Neuron (in vitro differentiated cells): Measurements from ENCODE around the gene TELO2.

Experiments
- H2AFZ ChIP-seq: one replicate; pipeline ENCODE4 v1.6.1; 2013; ENCODE audit warnings: low read depth, mild to moderate bottlenecking, inconsistent platforms, low read length, moderate library complexity
- H3K27me3 ChIP-seq: one replicate; pipeline ENCODE4 v1.6.1; 2013; ENCODE audit warnings: low read length; ENCODE audit not compliant: insufficient read depth
- H3K36me3 ChIP-seq: one replicate; pipeline ENCODE4 v1.6.1; 2013; ENCODE audit warnings: low read length; ENCODE audit not compliant: insufficient read depth
- H3K4me1 ChIP-seq: one replicate; pipeline ENCODE4 v1.6.1; 2013; ENCODE audit warnings: low read length; ENCODE audit not compliant: insufficient read depth
- H3K4me3 ChIP-seq: 2 replicates; pipeline ENCODE4 v1.5.1; 2013; ENCODE audit warnings: mild to moderate bottlenecking, low read length, moderate library complexity
- H3K9me3 ChIP-seq: one replicate; pipeline ENCODE4 v1.6.1; 2013; ENCODE audit warnings: low read length

Gene TELO2

GRCh38 chr16:1451702-1452392 lies 41.3 kb upstream of the TELO2 start:
- no peaks in the 10 kb centered on the region for H3K9me3 ChIP-seq
- H3K27me3 ChIP-seq: no peaks in the 10 kb centered on the region
- no peaks in the 10 kb centered on the region for H3K4me1 ChIP-seq
- no peak overlapping the region for H2AFZ ChIP-seq
- H3K4me3 ChIP-seq: no peak overlapping the region
- H3K36me3 ChIP-seq: peaks cover 68% of the 10 kb centered on the region

- Histone ChIP-seq H3K4me1 (no peaks in the 10 kb centered on the region), H3K4me3 (no peak overlapping the region), H2AFZ (no peak overlapping the region), H3K27me3 (no peaks in the 10 kb centered on the region), H3K9me3 (no peaks in the 10 kb centered on the region), H3K36me3 (peaks cover 69% of the 10 kb centered on the region)
Measured at GRCh38 chr16:1452530-1452929, 40.6 kb upstream of the TELO2 start.

- Histone ChIP-seq H3K36me3 (peaks cover 61% of the 10 kb centered on the region), H3K4me1 (no peaks in the 10 kb centered on the region), H3K4me3 (no peak overlapping the region), H3K9me3 (no peaks in the 10 kb centered on the region), H3K27me3 (no peaks in the 10 kb centered on the region), H2AFZ (no peak overlapping the region)
Measured at GRCh38 chr16:1453316-1453715, 39.8 kb upstream of the TELO2 start.

- H2AFZ ChIP-seq: no peak overlapping the region
- H3K4me1 ChIP-seq: no peaks in the 10 kb centered on the region
- H3K9me3 ChIP-seq: no peaks in the 10 kb centered on the region
- H3K27me3 ChIP-seq: no peaks in the 10 kb centered on the region
- H3K36me3 ChIP-seq: peaks cover 62% of the 10 kb centered on the region
- no peak overlapping the region for H3K4me3 ChIP-seq
Measured at GRCh38 chr16:1454561-1454960, 38.6 kb upstream of the TELO2 start.

- H3K4me1 ChIP-seq: no peaks in the 10 kb centered on the region
- H3K36me3 ChIP-seq: peaks cover 59% of the 10 kb centered on the region
- H3K27me3 ChIP-seq: no peaks in the 10 kb centered on the region
- no peaks in the 10 kb centered on the region for H3K9me3 ChIP-seq
- H3K4me3 ChIP-seq: no peak overlapping the region
- H2AFZ ChIP-seq: no peak overlapping the region
Measured at GRCh38 chr16:1455190-1456171, 37.7 kb upstream of the TELO2 start.

GRCh38 chr16:1456951-1457350 lies 36.2 kb upstream of the TELO2 start:
- Histone ChIP-seq H3K27me3 (no peaks in the 10 kb centered on the region), H3K9me3 (no peaks in the 10 kb centered on the region), H3K4me3 (no peak overlapping the region), H2AFZ (no peak overlapping the region), H3K4me1 (no peaks in the 10 kb centered on the region), H3K36me3 (peaks cover 59% of the 10 kb centered on the region)

GRCh38 chr16:1457489-1458245 lies 35.5 kb upstream of the TELO2 start:
- no peaks in the 10 kb centered on the region for H3K4me1 ChIP-seq
- no peaks in the 10 kb centered on the region for H3K9me3 ChIP-seq
- no peak overlapping the region for H2AFZ ChIP-seq
- H3K36me3 ChIP-seq: peaks cover 56% of the 10 kb centered on the region
- H3K4me3 ChIP-seq: no peak overlapping the region
- H3K27me3 ChIP-seq: no peaks in the 10 kb centered on the region

GRCh38 chr16:1458336-1458976 lies 34.7 kb upstream of the TELO2 start:
- no peak overlapping the region for H3K4me3 ChIP-seq
- no peaks in the 10 kb centered on the region for H3K27me3 ChIP-seq
- H2AFZ ChIP-seq: no peak overlapping the region
- H3K36me3 ChIP-seq: peaks cover 59% of the 10 kb centered on the region
- no peaks in the 10 kb centered on the region for H3K9me3 ChIP-seq
- no peaks in the 10 kb centered on the region for H3K4me1 ChIP-seq

GRCh38 chr16:1458977-1459341 lies 34.2 kb upstream of the TELO2 start:
- peaks cover 55% of the 10 kb centered on the region for H3K36me3 ChIP-seq
- no peaks in the 10 kb centered on the region for H3K4me1 ChIP-seq
- no peaks in the 10 kb centered on the region for H3K9me3 ChIP-seq
- no peak overlapping the region for H2AFZ ChIP-seq
- H3K27me3 ChIP-seq: no peaks in the 10 kb centered on the region
- H3K4me3 ChIP-seq: no peak overlapping the region

GRCh38 chr16:1459967-1460366 lies 33.2 kb upstream of the TELO2 start:
- Histone ChIP-seq H3K4me1 (no peaks in the 10 kb centered on the region), H3K27me3 (no peaks in the 10 kb centered on the region), H2AFZ (no peak overlapping the region), H3K4me3 (no peak overlapping the region), H3K36me3 (peaks cover 45% of the 10 kb centered on the region), H3K9me3 (no peaks in the 10 kb centered on the region)

GRCh38 chr16:1460602-1461138 lies 32.5 kb upstream of the TELO2 start:
- H3K27me3 ChIP-seq: no peaks in the 10 kb centered on the region
- no peak overlapping the region for H3K4me3 ChIP-seq
- no peaks in the 10 kb centered on the region for H3K4me1 ChIP-seq
- no peak overlapping the region for H2AFZ ChIP-seq
- H3K9me3 ChIP-seq: no peaks in the 10 kb centered on the region
- H3K36me3 ChIP-seq: peaks cover 38% of the 10 kb centered on the region

GRCh38 chr16:1461146-1461545 lies 32.0 kb upstream of the TELO2 start:
- Histone ChIP-seq H3K36me3 (peaks cover 34% of the 10 kb centered on the region), H3K4me3 (no peak overlapping the region), H2AFZ (no peak overlapping the region), H3K4me1 (no peaks in the 10 kb centered on the region), H3K27me3 (no peaks in the 10 kb centered on the region), H3K9me3 (no peaks in the 10 kb centered on the region)
